GM21528 (cell line): ENCODE measurements around the gene TSHZ2.

Experiments used
- ATAC-seq: cut with Tn5 transposase; IDR thresholded peaks from one replicate; pipeline ENCODE4 v1.9.1; 2021; ENCODE audit warnings: mild to moderate bottlenecking, moderate library complexity; ENCODE audit not compliant: unreplicated experiment, low FRiP score

Gene TSHZ2

GRCh38 chr20:52972190-52972937, at the start of gene TSHZ2:
TSHZ2 (plus strand) TSS chr20:52972358; CDS start chr20:52973294, 936 bp downstream.
- no peak for ATAC-seq

- no peak for ATAC-seq
Measured at GRCh38 chr20:52922436-52922835, 49.7 kb upstream of the TSHZ2 start.

- no peak for ATAC-seq
Measured at GRCh38 chr20:52923123-52923937, 48.8 kb upstream of the TSHZ2 start.

- no peak for ATAC-seq
Measured at GRCh38 chr20:52924411-52925271, 47.5 kb upstream of the TSHZ2 start.

- ATAC-seq, result no peak
Measured at GRCh38 chr20:52926505-52926904, 45.7 kb upstream of the TSHZ2 start.

GRCh38 chr20:52933867-52934266, 38.3 kb upstream of the TSHZ2 start:
- no peak for ATAC-seq

GRCh38 chr20:52936351-52937340, 35.5 kb upstream of the TSHZ2 start:
- ATAC-seq, result no peak

GRCh38 chr20:52937591-52938100, 34.5 kb upstream of the TSHZ2 start:
- no peak for ATAC-seq

GRCh38 chr20:52939141-52939540, 33.0 kb upstream of the TSHZ2 start:
- ATAC-seq, result no peak

- no peak for ATAC-seq
Measured at GRCh38 chr20:52941808-52942207, 30.4 kb upstream of the TSHZ2 start.

- ATAC-seq, result no peak
Measured at GRCh38 chr20:52943185-52943841, 28.8 kb upstream of the TSHZ2 start.

GRCh38 chr20:52945268-52945667, 26.9 kb upstream of the TSHZ2 start:
- no peak for ATAC-seq

- ATAC-seq, result no peak
Measured at GRCh38 chr20:52945862-52946522, 26.2 kb upstream of the TSHZ2 start.

- no peak for ATAC-seq
Measured at GRCh38 chr20:52948491-52948890, 23.7 kb upstream of the TSHZ2 start.

GRCh38 chr20:52953020-52953419, 19.1 kb upstream of the TSHZ2 start:
- no peak for ATAC-seq

- ATAC-seq, result no peak
Measured at GRCh38 chr20:52954849-52955248, 17.3 kb upstream of the TSHZ2 start.

GRCh38 chr20:52958211-52958610, 13.9 kb upstream of the TSHZ2 start:
- no peak for ATAC-seq

- no peak for ATAC-seq
Measured at GRCh38 chr20:52959125-52959524, 13.0 kb upstream of the TSHZ2 start.
